ENCODE results near the gene ETV7.

Gene ETV7

GRCh38 chr6:36331381-36331780 lies 56.1 kb downstream of the ETV7 start:
- in situ Hi-C loops (cut with HindIII; ENCODE audit: low pct_ligation_motif_present, low sequenced_read_pairs): no loop called here
- no peak overlapping the region for H3K27ac ChIP-seq
- TF ChIP-seq, protein P1, sequence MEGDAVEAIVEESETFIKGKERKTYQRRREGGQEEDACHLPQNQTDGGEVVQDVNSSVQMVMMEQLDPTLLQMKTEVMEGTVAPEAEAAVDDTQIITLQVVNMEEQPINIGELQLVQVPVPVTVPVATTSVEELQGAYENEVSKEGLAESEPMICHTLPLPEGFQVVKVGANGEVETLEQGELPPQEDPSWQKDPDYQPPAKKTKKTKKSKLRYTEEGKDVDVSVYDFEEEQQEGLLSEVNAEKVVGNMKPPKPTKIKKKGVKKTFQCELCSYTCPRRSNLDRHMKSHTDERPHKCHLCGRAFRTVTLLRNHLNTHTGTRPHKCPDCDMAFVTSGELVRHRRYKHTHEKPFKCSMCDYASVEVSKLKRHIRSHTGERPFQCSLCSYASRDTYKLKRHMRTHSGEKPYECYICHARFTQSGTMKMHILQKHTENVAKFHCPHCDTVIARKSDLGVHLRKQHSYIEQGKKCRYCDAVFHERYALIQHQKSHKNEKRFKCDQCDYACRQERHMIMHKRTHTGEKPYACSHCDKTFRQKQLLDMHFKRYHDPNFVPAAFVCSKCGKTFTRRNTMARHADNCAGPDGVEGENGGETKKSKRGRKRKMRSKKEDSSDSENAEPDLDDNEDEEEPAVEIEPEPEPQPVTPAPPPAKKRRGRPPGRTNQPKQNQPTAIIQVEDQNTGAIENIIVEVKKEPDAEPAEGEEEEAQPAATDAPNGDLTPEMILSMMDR (IDR thresholded peaks at IDR 0.05; ENCODE audit: low read depth, low read length, missing control alignments): no peak
- DNase-seq: no peak
- H3K36me3 ChIP-seq (replicated peaks): no peaks in the 10 kb centered on the region
- H3K4me3 ChIP-seq (ENCODE audit: low read depth, low read length): no peak overlapping the region
- peaks cover 61% of the 10 kb centered on the region for H3K27me3 ChIP-seq (replicated peaks)

DNA sequence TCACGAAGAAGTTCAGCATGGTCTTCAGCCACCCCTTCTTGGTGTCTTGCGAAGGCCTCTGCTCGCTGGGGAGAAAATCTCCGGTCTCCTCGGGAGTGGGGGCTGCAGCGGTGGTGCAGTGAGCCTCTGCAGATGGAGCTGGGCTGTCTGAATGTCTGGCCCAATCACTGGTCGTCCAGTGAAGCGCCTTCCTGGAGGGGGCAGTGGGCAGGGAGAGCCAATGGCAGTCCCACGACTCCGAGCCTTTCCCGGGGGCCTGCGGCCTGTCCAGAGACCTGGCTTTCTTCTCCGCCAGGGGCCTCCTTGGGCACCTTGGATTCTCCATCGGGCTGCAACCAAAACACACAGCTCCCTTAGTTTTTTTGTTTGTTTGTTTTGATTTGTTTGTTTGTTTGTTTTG lies 57.1 kb downstream of the ETV7 start:
- Histone ChIP-seq H3K36me3 (replicated peaks) (no peaks in the 10 kb centered on the region), H3K4me3 (ENCODE audit: low read depth, low read length) (no peak overlapping the region), H3K27me3 (replicated peaks) (peaks cover 56% of the 10 kb centered on the region), H3K27ac (no peak overlapping the region)
- in situ Hi-C loops (cut with HindIII; ENCODE audit: low pct_ligation_motif_present, low sequenced_read_pairs): no loop called here
- TF ChIP-seq, protein P1 (IDR thresholded peaks at IDR 0.05; ENCODE audit: low read depth, low read length, missing control alignments): no peak
- DNase-seq: no peak

DNA sequence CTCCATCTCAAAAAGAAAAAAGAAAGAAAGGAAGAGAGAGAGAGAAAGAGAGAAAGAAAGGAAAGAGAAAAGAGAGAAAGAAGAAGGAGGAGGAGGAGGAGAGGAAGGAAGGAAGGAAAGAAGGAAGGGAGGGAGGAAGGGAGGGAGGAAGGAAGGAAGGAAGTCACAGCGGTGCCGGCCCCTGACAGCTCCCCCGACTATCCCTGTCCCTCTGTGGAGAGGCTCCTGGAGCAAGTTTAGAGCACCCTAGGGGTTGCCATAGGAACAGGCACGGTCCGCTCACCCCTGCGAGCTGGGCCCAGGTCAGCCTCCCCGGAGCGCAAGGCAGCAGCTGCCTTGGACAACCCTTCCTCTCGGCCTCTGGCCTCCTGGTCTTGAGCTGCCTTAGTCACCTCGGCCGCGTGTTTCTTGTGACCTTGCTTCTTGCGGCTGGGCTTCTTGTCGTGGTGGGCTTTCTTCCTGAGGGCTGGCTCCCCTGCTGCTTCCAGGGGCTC lies 57.6 kb downstream of the ETV7 start:
- no peak for DNase-seq
- Histone ChIP-seq H3K27me3 (replicated peaks) (peaks cover 51% of the 10 kb centered on the region), H3K4me3 (ENCODE audit: low read depth, low read length) (no peak overlapping the region), H3K27ac (no peak overlapping the region), H3K36me3 (replicated peaks) (no peaks in the 10 kb centered on the region)
- in situ Hi-C loops (cut with HindIII; ENCODE audit: low pct_ligation_motif_present, low sequenced_read_pairs): no loop called here
- TF ChIP-seq, protein P1 (IDR thresholded peaks at IDR 0.05; ENCODE audit: low read depth, low read length, missing control alignments): no peak

- H3K36me3 ChIP-seq (replicated peaks): no peaks in the 10 kb centered on the region
- TF ChIP-seq, protein P1 (IDR thresholded peaks at IDR 0.05; ENCODE audit: low read depth, low read length, missing control alignments): no peak
- peaks cover 42% of the 10 kb centered on the region for H3K27me3 ChIP-seq (replicated peaks)
- no peak for DNase-seq
- in situ Hi-C loops (cut with HindIII; ENCODE audit: low pct_ligation_motif_present, low sequenced_read_pairs): no loop called here
- no peak overlapping the region for H3K4me3 ChIP-seq (ENCODE audit: low read depth, low read length)
- H3K27ac ChIP-seq: no peak overlapping the region
Measured at GRCh38 chr6:36328600-36328999, 58.9 kb downstream of the ETV7 start.

- H3K27ac ChIP-seq: no peak overlapping the region
- peaks cover 35% of the 10 kb centered on the region for H3K27me3 ChIP-seq (replicated peaks)
- H3K4me3 ChIP-seq (ENCODE audit: low read depth, low read length): no peak overlapping the region
- TF ChIP-seq, protein P1 (IDR thresholded peaks at IDR 0.05; ENCODE audit: low read depth, low read length, missing control alignments): no peak
- H3K36me3 ChIP-seq (replicated peaks): no peaks in the 10 kb centered on the region
- DNase-seq: no peak
- in situ Hi-C loops (cut with HindIII; ENCODE audit: low pct_ligation_motif_present, low sequenced_read_pairs): no loop called here
Measured at GRCh38 chr6:36327919-36328236, 59.6 kb downstream of the ETV7 start.

DNA sequence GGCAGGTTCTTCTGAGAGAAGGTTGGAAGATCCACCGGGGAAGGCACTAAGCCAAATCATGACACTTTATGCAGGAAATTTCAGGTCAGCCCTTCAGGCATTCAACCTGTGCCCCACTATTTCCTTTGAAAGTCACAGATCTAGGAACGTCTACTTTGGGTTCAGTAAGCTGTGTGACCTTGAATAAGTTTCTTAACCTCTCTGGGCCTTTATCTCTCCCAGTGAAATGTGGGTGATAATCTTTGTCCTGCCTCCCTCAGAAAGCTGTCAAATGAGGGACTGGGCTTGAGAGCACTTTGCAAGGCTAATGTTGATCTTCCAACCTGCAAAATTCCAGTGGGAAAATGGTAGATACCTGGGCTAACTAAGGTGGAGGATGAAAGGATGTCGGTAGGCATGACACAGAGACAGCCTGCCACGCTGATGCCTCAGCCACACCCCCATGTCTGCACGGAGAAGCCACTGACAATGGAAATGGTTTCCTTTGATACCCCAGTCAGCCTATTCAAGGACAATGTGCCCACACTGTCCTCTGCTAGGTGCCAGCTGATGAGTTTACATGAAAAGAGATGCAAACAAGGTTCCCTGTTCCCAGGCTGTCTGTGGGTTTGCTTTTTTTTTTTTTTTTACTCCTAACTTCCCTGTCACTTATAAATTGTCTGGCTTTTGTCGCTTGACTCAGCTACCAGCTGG lies 60.1 kb downstream of the ETV7 start:
- no peaks in the 10 kb centered on the region for H3K36me3 ChIP-seq (replicated peaks)
- H3K27me3 ChIP-seq (replicated peaks): peaks cover 33% of the 10 kb centered on the region
- DNase-seq: no peak
- TF ChIP-seq, protein P1 (IDR thresholded peaks at IDR 0.05; ENCODE audit: low read depth, low read length, missing control alignments): no peak
- in situ Hi-C loops (cut with HindIII; ENCODE audit: low pct_ligation_motif_present, low sequenced_read_pairs): no loop called here
- H3K4me3 ChIP-seq (ENCODE audit: low read depth, low read length): no peak overlapping the region
- H3K27ac ChIP-seq: no peak overlapping the region

Data from brain microvascular endothelial cell (primary cell).